ENCODE results near the gene C9orf43. TPM values are rescaled to one million over a fixed set of nuclear protein-coding genes. Genes with fewer than 3 reads are reported as not detected.
A peak's percentile ranks its signal among the peaks of the same experiment; 100 is the strongest.

Gene C9orf43
- 0.36 and 0.41 TPM in 2 replicates for polyA plus RNA-seq (2013)

GRCh38 chr9:113410207-113410864 lies at the start of gene C9orf43, which contains the start of gene POLE3:
TSS of gene C9orf43 (plus strand) at chr9:113410747. CDS start at chr9:113413494, 2,747 bp downstream.
TSS of gene POLE3 (minus strand) at chr9:113410675. CDS start at chr9:113410293, 382 bp downstream.
- no peaks in the 10 kb centered on the region for H3K27me3 ChIP-seq (ENCODE audit: insufficient read depth, low read length)
- H4K8ac ChIP-seq (ENCODE audit: low read depth, low read length), result peak within 1 kb of the TSS; percentile 92
- peaks cover 6% of the 10 kb centered on the region for H3K79me1 ChIP-seq (ENCODE audit: low read length)
- peak within 1 kb of the TSS; percentile 6 for H2AK5ac ChIP-seq (ENCODE audit: low read length)
- H2BK5ac ChIP-seq (ENCODE audit: low read depth, low read length, poor library complexity), result peak within 1 kb of the TSS; percentile 95
- peak within 1 kb of the TSS; percentile 86 for H3K4me3 ChIP-seq (ENCODE audit: low read depth, low read length)
- no peak within 1 kb of the TSS for H2BK12ac ChIP-seq (ENCODE audit: low read length)
- H3K36me3 ChIP-seq (ENCODE audit: control insufficient read depth in 1 of 2, insufficient read depth in 2 of 2, low read length in 2 of 2), result peaks cover 4 to 18% of the 10 kb centered on the region in 2 experiments
- peak within 1 kb of the TSS; percentile 98 for H3K4me2 ChIP-seq (ENCODE audit: low read length)
- WGBS (ENCODE audit: extremely low coverage, insufficient coverage, insufficient read length), result no CpG with 5 or more reads among the region's 61 CpGs
- peaks cover 10% of the 10 kb centered on the region for H3K79me2 ChIP-seq (ENCODE audit: control insufficient read depth, insufficient read depth, low read length, poor library complexity)
- H4K91ac ChIP-seq (ENCODE audit: low read depth, low read length), result peak within 1 kb of the TSS; percentile 97
- H3K4ac ChIP-seq (ENCODE audit: low read depth, low read length), result peak within 1 kb of the TSS; percentile 80
- peaks cover 3 to 4% of the 10 kb centered on the region in 2 experiments for H3K4me1 ChIP-seq (ENCODE audit: control insufficient read depth in 1 of 2, insufficient read depth in 2 of 2, low read length in 2 of 2)
- H3K14ac ChIP-seq (ENCODE audit: low read length), result peak within 1 kb of the TSS; percentile 93
- H2BK120ac ChIP-seq (ENCODE audit: insufficient read depth, low read length, poor library complexity), result peak within 1 kb of the TSS; percentile 95
- peak within 1 kb of the TSS; percentile 98 for H3K9ac ChIP-seq (ENCODE audit: low read length)
- H3K23ac ChIP-seq (ENCODE audit: low read length), result no peak within 1 kb of the TSS
- H4K12ac ChIP-seq (ENCODE audit: low read depth, low read length), result peak within 1 kb of the TSS; percentile 78
- DNase-seq, result peak; percentile 95 to 97
- H3K9me3 ChIP-seq (ENCODE audit: insufficient read depth, low read depth, low read length), result no peaks in the 10 kb centered on the region
- H2AFZ ChIP-seq (ENCODE audit: insufficient read depth, low read length, poor library complexity), result peak within 1 kb of the TSS; percentile 91
- peak within 1 kb of the TSS; percentile 87 for H3K18ac ChIP-seq (ENCODE audit: low read length)
- H3K27ac ChIP-seq (ENCODE audit: low read depth, low read length), result peak within 1 kb of the TSS; percentile 97

GRCh38 chr9:113361304-113362018 lies 49.1 kb upstream of the C9orf43 start:
- H3K4ac ChIP-seq (ENCODE audit: low read depth, low read length), result no peak overlapping the region
- H3K4me3 ChIP-seq (ENCODE audit: low read depth, low read length), result no peak overlapping the region
- no peak overlapping the region for H3K18ac ChIP-seq (ENCODE audit: low read length)
- no peak for DNase-seq
- H2BK120ac ChIP-seq (ENCODE audit: insufficient read depth, low read length, poor library complexity), result no peak overlapping the region
- H3K27me3 ChIP-seq (ENCODE audit: insufficient read depth, low read length), result no peaks in the 10 kb centered on the region
- no peak overlapping the region for H3K4me2 ChIP-seq (ENCODE audit: low read length)
- H4K91ac ChIP-seq (ENCODE audit: low read depth, low read length), result no peak overlapping the region
- H3K36me3 ChIP-seq (ENCODE audit: control insufficient read depth in 1 of 2, insufficient read depth in 2 of 2, low read length in 2 of 2), result no peaks in the 10 kb centered on the region
- H2AFZ ChIP-seq (ENCODE audit: insufficient read depth, low read length, poor library complexity), result no peak overlapping the region
- no peaks in the 10 kb centered on the region for H3K79me2 ChIP-seq (ENCODE audit: control insufficient read depth, insufficient read depth, low read length, poor library complexity)
- H3K9ac ChIP-seq (ENCODE audit: low read length), result no peak overlapping the region
- no peaks in the 10 kb centered on the region for H3K4me1 ChIP-seq (ENCODE audit: control insufficient read depth in 1 of 2, insufficient read depth in 2 of 2, low read length in 2 of 2)
- no peak overlapping the region for H2BK5ac ChIP-seq (ENCODE audit: low read depth, low read length, poor library complexity)
- no peak overlapping the region for H3K27ac ChIP-seq (ENCODE audit: low read depth, low read length)
- H2BK12ac ChIP-seq (ENCODE audit: low read length), result no peak overlapping the region
- no peak overlapping the region for H3K23ac ChIP-seq (ENCODE audit: low read length)
- no peaks in the 10 kb centered on the region for H3K9me3 ChIP-seq (ENCODE audit: insufficient read depth, low read depth, low read length)
- no peak overlapping the region for H4K12ac ChIP-seq (ENCODE audit: low read depth, low read length)
- no peak overlapping the region for H4K8ac ChIP-seq (ENCODE audit: low read depth, low read length)
- no CpG with 5 or more reads among the region's 7 CpGs for WGBS (ENCODE audit: extremely low coverage, insufficient coverage, insufficient read length)
- H2AK5ac ChIP-seq (ENCODE audit: low read length), result no peak overlapping the region
- H3K79me1 ChIP-seq (ENCODE audit: low read length), result no peaks in the 10 kb centered on the region
- no peak overlapping the region for H3K14ac ChIP-seq (ENCODE audit: low read length)

GRCh38 chr9:113363336-113363735 lies 47.2 kb upstream of the C9orf43 start:
- Histone ChIP-seq H3K14ac (ENCODE audit: low read length) (no peak overlapping the region), H2BK120ac (ENCODE audit: insufficient read depth, low read length, poor library complexity) (no peak overlapping the region), H3K18ac (ENCODE audit: low read length) (no peak overlapping the region), H2BK5ac (ENCODE audit: low read depth, low read length, poor library complexity) (no peak overlapping the region), H3K4me1 (ENCODE audit: control insufficient read depth in 1 of 2, insufficient read depth in 2 of 2, low read length in 2 of 2) (no peaks in the 10 kb centered on the region), H3K4ac (ENCODE audit: low read depth, low read length) (no peak overlapping the region), H3K23ac (ENCODE audit: low read length) (no peak overlapping the region), H3K27ac (ENCODE audit: low read depth, low read length) (no peak overlapping the region), H2AFZ (ENCODE audit: insufficient read depth, low read length, poor library complexity) (no peak overlapping the region), H4K12ac (ENCODE audit: low read depth, low read length) (no peak overlapping the region), H3K79me1 (ENCODE audit: low read length) (no peaks in the 10 kb centered on the region), H3K4me2 (ENCODE audit: low read length) (no peak overlapping the region), H2AK5ac (ENCODE audit: low read length) (no peak overlapping the region), H3K79me2 (ENCODE audit: control insufficient read depth, insufficient read depth, low read length, poor library complexity) (no peaks in the 10 kb centered on the region), H3K27me3 (ENCODE audit: insufficient read depth, low read length) (no peaks in the 10 kb centered on the region), H3K4me3 (ENCODE audit: low read depth, low read length) (no peak overlapping the region), H3K36me3 (ENCODE audit: control insufficient read depth in 1 of 2, insufficient read depth in 2 of 2, low read length in 2 of 2) (no peaks in the 10 kb centered on the region), H4K8ac (ENCODE audit: low read depth, low read length) (no peak overlapping the region), H4K91ac (ENCODE audit: low read depth, low read length) (no peak overlapping the region), H3K9ac (ENCODE audit: low read length) (no peak overlapping the region), H2BK12ac (ENCODE audit: low read length) (no peak overlapping the region), H3K9me3 (ENCODE audit: insufficient read depth, low read depth, low read length) (no peaks in the 10 kb centered on the region)
- DNase-seq, result no peak
- no CpG with 5 or more reads among the region's 3 CpGs for WGBS (ENCODE audit: extremely low coverage, insufficient coverage, insufficient read length)

- no peaks in the 10 kb centered on the region for H3K27me3 ChIP-seq (ENCODE audit: insufficient read depth, low read length)
- H3K9ac ChIP-seq (ENCODE audit: low read length), result no peak overlapping the region
- H2BK5ac ChIP-seq (ENCODE audit: low read depth, low read length, poor library complexity), result no peak overlapping the region
- H3K36me3 ChIP-seq (ENCODE audit: control insufficient read depth in 1 of 2, insufficient read depth in 2 of 2, low read length in 2 of 2), result no peaks in the 10 kb centered on the region
- H2AK5ac ChIP-seq (ENCODE audit: low read length), result no peak overlapping the region
- H3K18ac ChIP-seq (ENCODE audit: low read length), result no peak overlapping the region
- no peak overlapping the region for H2AFZ ChIP-seq (ENCODE audit: insufficient read depth, low read length, poor library complexity)
- no peak overlapping the region for H3K14ac ChIP-seq (ENCODE audit: low read length)
- no peak overlapping the region for H3K4me3 ChIP-seq (ENCODE audit: low read depth, low read length)
- H3K4me1 ChIP-seq (ENCODE audit: control insufficient read depth in 1 of 2, insufficient read depth in 2 of 2, low read length in 2 of 2), result no peaks in the 10 kb centered on the region
- no peak overlapping the region for H4K12ac ChIP-seq (ENCODE audit: low read depth, low read length)
- no peak overlapping the region for H4K8ac ChIP-seq (ENCODE audit: low read depth, low read length)
- no peaks in the 10 kb centered on the region for H3K79me2 ChIP-seq (ENCODE audit: control insufficient read depth, insufficient read depth, low read length, poor library complexity)
- H3K4ac ChIP-seq (ENCODE audit: low read depth, low read length), result no peak overlapping the region
- WGBS (ENCODE audit: extremely low coverage, insufficient coverage, insufficient read length), result no CpG with 5 or more reads among the region's 1 CpG
- H3K4me2 ChIP-seq (ENCODE audit: low read length), result no peak overlapping the region
- no peaks in the 10 kb centered on the region for H3K79me1 ChIP-seq (ENCODE audit: low read length)
- H3K27ac ChIP-seq (ENCODE audit: low read depth, low read length), result no peak overlapping the region
- DNase-seq, result no peak
- no peak overlapping the region for H3K23ac ChIP-seq (ENCODE audit: low read length)
- H3K9me3 ChIP-seq (ENCODE audit: insufficient read depth, low read depth, low read length), result no peaks in the 10 kb centered on the region
- no peak overlapping the region for H4K91ac ChIP-seq (ENCODE audit: low read depth, low read length)
- H2BK12ac ChIP-seq (ENCODE audit: low read length), result no peak overlapping the region
- no peak overlapping the region for H2BK120ac ChIP-seq (ENCODE audit: insufficient read depth, low read length, poor library complexity)
Measured at GRCh38 chr9:113364951-113365350, 45.6 kb upstream of the C9orf43 start.
